ENCODE data around the gene MAIP1. TPM values are rescaled to one million over a fixed set of nuclear protein-coding genes. Genes with fewer than 3 reads are reported as not detected.

The MAIP1 gene
- total RNA-seq, 1 donor = 26.8 TPM

DNA sequence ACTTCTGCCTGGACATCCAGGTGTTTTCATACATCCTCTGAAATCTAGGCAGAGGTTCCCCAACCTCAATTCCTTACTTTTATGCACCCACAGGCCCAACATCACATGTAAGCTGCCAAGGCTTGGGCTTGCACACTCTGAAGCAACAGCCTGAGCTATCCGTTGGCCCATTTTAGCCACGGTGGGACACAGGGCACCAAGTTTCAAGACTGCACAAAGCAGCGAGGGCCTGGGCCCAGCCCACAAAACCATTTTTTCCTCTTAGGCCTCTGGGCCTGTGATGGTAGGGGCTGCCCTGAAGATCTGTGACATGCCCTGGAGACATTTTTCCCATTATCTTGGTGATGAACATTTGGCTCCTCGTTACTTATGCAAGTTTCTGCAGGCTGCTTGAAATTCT is 38.4 kb upstream of the MAIP1 start:
- Histone ChIP-seq H3K4me2 (ENCODE audit: insufficient read depth, low read length) (no peak overlapping the region), H3K27me3 (ENCODE audit: insufficient read depth, low read length) (no peaks in the 10 kb centered on the region), H2AFZ (ENCODE audit: low read length) (no peak overlapping the region), H4K20me1 (ENCODE audit: insufficient read depth, low read length) (peaks cover 11% of the 10 kb centered on the region), H3K36me3 (ENCODE audit: insufficient read depth, low read length) (peaks cover 6% of the 10 kb centered on the region), H3K79me2 (ENCODE audit: insufficient read depth, low read length) (peaks cover 87% of the 10 kb centered on the region), H3K4me3 (ENCODE audit: insufficient read depth, low read length) (no peak overlapping the region), H3K27ac (ENCODE audit: low read depth, low read length) (no peak overlapping the region), H3K4me1 (ENCODE audit: insufficient read depth, low read length) (peaks cover 16% of the 10 kb centered on the region), H3K9me3 (ENCODE audit: low read depth, low read length) (no peaks in the 10 kb centered on the region)
- TF ChIP-seq, protein P1, sequence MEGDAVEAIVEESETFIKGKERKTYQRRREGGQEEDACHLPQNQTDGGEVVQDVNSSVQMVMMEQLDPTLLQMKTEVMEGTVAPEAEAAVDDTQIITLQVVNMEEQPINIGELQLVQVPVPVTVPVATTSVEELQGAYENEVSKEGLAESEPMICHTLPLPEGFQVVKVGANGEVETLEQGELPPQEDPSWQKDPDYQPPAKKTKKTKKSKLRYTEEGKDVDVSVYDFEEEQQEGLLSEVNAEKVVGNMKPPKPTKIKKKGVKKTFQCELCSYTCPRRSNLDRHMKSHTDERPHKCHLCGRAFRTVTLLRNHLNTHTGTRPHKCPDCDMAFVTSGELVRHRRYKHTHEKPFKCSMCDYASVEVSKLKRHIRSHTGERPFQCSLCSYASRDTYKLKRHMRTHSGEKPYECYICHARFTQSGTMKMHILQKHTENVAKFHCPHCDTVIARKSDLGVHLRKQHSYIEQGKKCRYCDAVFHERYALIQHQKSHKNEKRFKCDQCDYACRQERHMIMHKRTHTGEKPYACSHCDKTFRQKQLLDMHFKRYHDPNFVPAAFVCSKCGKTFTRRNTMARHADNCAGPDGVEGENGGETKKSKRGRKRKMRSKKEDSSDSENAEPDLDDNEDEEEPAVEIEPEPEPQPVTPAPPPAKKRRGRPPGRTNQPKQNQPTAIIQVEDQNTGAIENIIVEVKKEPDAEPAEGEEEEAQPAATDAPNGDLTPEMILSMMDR (IDR thresholded peaks at IDR 0.05; ENCODE audit: extremely low read depth, low read depth, low read length) = no peak
- no peak for DNase-seq (ENCODE audit: insufficient read length, low spot score, missing footprints)

DNA sequence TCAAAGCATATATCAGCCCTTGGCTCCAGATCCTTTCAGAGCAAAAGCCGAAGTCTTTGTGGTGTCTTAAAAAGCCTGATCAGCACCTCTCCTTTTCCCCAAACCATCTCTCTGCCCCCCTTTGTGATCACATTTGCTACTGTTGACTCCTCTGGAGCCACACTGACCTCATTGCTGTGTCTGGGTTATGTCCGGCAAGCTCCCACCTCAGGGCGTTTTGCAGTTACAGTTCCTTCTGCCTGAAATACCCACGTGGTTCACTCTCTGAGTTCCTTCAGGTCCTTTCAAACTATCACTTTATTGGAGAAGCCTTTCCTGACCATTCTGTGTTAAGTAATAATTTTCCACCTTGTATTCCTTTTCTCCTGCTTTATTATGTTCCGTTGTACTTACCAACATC is 32.5 kb upstream of the MAIP1 start:
- H3K4me1 ChIP-seq (ENCODE audit: insufficient read depth, low read length) = peaks cover 3% of the 10 kb centered on the region
- H3K27me3 ChIP-seq (ENCODE audit: insufficient read depth, low read length) = no peaks in the 10 kb centered on the region
- H3K79me2 ChIP-seq (ENCODE audit: insufficient read depth, low read length) = peaks cover 78% of the 10 kb centered on the region
- H3K4me2 ChIP-seq (ENCODE audit: insufficient read depth, low read length) = no peak overlapping the region
- no peak overlapping the region for H3K4me3 ChIP-seq (ENCODE audit: insufficient read depth, low read length)
- no peak for DNase-seq (ENCODE audit: insufficient read length, low spot score, missing footprints)
- TF ChIP-seq, protein P1 (IDR thresholded peaks at IDR 0.05; ENCODE audit: extremely low read depth, low read depth, low read length) = no peak
- H3K36me3 ChIP-seq (ENCODE audit: insufficient read depth, low read length) = peaks cover 9% of the 10 kb centered on the region
- no peaks in the 10 kb centered on the region for H3K9me3 ChIP-seq (ENCODE audit: low read depth, low read length)
- peak overlapping the region; percentile 8 for H2AFZ ChIP-seq (ENCODE audit: low read length)
- no peak overlapping the region for H3K27ac ChIP-seq (ENCODE audit: low read depth, low read length)
- H4K20me1 ChIP-seq (ENCODE audit: insufficient read depth, low read length) = no peaks in the 10 kb centered on the region

DNA sequence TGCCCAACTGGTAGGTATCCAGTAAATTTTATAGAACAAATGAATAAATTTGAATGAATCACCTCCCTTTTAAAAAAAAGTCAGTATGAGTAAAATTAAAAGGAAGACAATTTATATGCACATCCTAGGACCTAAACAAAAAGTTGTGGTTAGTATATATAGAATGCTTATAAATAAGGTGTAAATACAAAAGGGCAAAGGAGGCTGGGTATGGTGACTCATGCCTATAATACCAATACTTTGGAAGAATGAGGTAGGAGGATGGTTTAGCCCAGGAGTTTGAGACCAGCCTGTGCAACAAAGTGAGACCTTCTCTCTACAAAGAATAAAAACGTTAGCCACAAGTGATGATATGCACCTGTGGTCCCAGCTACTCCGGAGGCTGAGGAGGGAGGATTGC is 31.5 kb upstream of the MAIP1 start:
- TF ChIP-seq, protein P1 (IDR thresholded peaks at IDR 0.05; ENCODE audit: extremely low read depth, low read depth, low read length) = no peak
- H2AFZ ChIP-seq (ENCODE audit: low read length) = no peak overlapping the region

DNA sequence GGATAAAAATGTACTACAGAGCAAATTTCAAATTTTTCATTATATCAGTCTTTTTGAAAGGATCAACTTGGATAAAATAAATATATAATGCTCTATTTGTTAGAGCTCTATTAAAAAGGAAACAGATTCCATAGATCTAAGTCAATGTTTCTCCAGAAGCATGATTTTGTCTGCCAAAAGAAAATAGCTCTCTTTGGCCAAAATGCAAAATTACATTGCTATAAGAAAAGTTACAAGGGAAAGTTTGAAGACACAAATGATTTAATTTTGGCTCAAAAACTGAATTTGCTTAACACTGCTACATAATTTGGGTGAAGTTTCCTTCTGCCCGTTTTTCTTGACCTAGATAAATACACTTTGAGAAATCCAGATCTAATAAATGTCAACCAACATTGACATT is 28.6 kb upstream of the MAIP1 start:
- no peaks in the 10 kb centered on the region for H3K27me3 ChIP-seq (ENCODE audit: insufficient read depth, low read length)
- peaks cover 14% of the 10 kb centered on the region for H3K36me3 ChIP-seq (ENCODE audit: insufficient read depth, low read length)
- no peak overlapping the region for H2AFZ ChIP-seq (ENCODE audit: low read length)
- H3K9me3 ChIP-seq (ENCODE audit: low read depth, low read length) = no peaks in the 10 kb centered on the region
- no peak overlapping the region for H3K4me2 ChIP-seq (ENCODE audit: insufficient read depth, low read length)
- no peak overlapping the region for H3K27ac ChIP-seq (ENCODE audit: low read depth, low read length)
- H4K20me1 ChIP-seq (ENCODE audit: insufficient read depth, low read length) = no peaks in the 10 kb centered on the region
- H3K79me2 ChIP-seq (ENCODE audit: insufficient read depth, low read length) = peaks cover 50% of the 10 kb centered on the region
- DNase-seq (ENCODE audit: insufficient read length, low spot score, missing footprints) = no peak
- no peak overlapping the region for H3K4me3 ChIP-seq (ENCODE audit: insufficient read depth, low read length)
- H3K4me1 ChIP-seq (ENCODE audit: insufficient read depth, low read length) = peaks cover 3% of the 10 kb centered on the region
- TF ChIP-seq, protein P1 (IDR thresholded peaks at IDR 0.05; ENCODE audit: extremely low read depth, low read depth, low read length) = no peak

More for the DNA sequence above, 31.5 kb upstream of the MAIP1 start:
- DNase-seq (ENCODE audit: insufficient read length, low spot score, missing footprints) = no peak
- Histone ChIP-seq H3K27me3 (ENCODE audit: insufficient read depth, low read length) (no peaks in the 10 kb centered on the region), H3K9me3 (ENCODE audit: low read depth, low read length) (no peaks in the 10 kb centered on the region), H4K20me1 (ENCODE audit: insufficient read depth, low read length) (no peaks in the 10 kb centered on the region), H3K4me3 (ENCODE audit: insufficient read depth, low read length) (no peak overlapping the region), H3K79me2 (ENCODE audit: insufficient read depth, low read length) (peaks cover 75% of the 10 kb centered on the region), H3K36me3 (ENCODE audit: insufficient read depth, low read length) (peaks cover 8% of the 10 kb centered on the region), H3K4me1 (ENCODE audit: insufficient read depth, low read length) (peaks cover 3% of the 10 kb centered on the region), H3K27ac (ENCODE audit: low read depth, low read length) (no peak overlapping the region), H3K4me2 (ENCODE audit: insufficient read depth, low read length) (no peak overlapping the region)
